ENCODE results near the gene DUSP9.
"Not testable (repeated sequence)": the region's sequence is repeated elsewhere in the genome, so short reads cannot be mapped to it uniquely, and the experiment has no call there.

The DUSP9 gene

GRCh38 chrX:153691032-153691827, 44.2 kb downstream of the DUSP9 start:
- DNase-seq: not testable (repeated sequence)

- no peak for DNase-seq
Observed at GRCh38 chrX:153692003-153692402, 45.0 kb downstream of the DUSP9 start.

GRCh38 chrX:153692611-153693156, 45.7 kb downstream of the DUSP9 start:
- no peak for DNase-seq

GRCh38 chrX:153693216-153694086, 46.4 kb downstream of the DUSP9 start:
- DNase-seq: no peak

GRCh38 chrX:153694256-153694655, 47.3 kb downstream of the DUSP9 start:
- DNase-seq: not testable (repeated sequence)

GRCh38 chrX:153694687-153695270, 47.8 kb downstream of the DUSP9 start:
- no peak for DNase-seq

- no peak for DNase-seq
Observed at GRCh38 chrX:153696100-153696499, 49.1 kb downstream of the DUSP9 start.

- DNase-seq: not testable (repeated sequence)
Observed at GRCh38 chrX:153696538-153696937, 49.5 kb downstream of the DUSP9 start.

GRCh38 chrX:153696986-153697722, 50.2 kb downstream of the DUSP9 start:
- DNase-seq: not testable (repeated sequence)

- DNase-seq: no peak
Observed at GRCh38 chrX:153697924-153698865, 51.2 kb downstream of the DUSP9 start.

GRCh38 chrX:153699210-153699783, 52.3 kb downstream of the DUSP9 start:
- DNase-seq: not testable (repeated sequence)

- DNase-seq: not testable (repeated sequence)
Observed at GRCh38 chrX:153699784-153700371, 52.9 kb downstream of the DUSP9 start.

GRCh38 chrX:153700376-153700945, 53.5 kb downstream of the DUSP9 start:
- DNase-seq: no peak
